H1 (cell line): ENCODE results near the gene IRF9. TPM values are rescaled to one million over a fixed set of nuclear protein-coding genes. Genes with fewer than 3 reads are reported as not detected.

Experiments used
- CTCF ChIA-PET: fragments of 300-600 bp; sonication (Branson Sonifier 250); formaldehyde crosslinking; loops from one replicate; lab custom pipeline; 2021; ENCODE audit not compliant: partially characterized antibody; lab: Charles Lee
- POLR2A ChIA-PET: fragments of 300-600 bp; sonication (Branson Sonifier 250); formaldehyde crosslinking; loops from one replicate; lab custom pipeline; 2021; ENCODE audit warnings: inconsistent platforms; ENCODE audit not compliant: partially characterized antibody; lab: Charles Lee
- DNase-seq, 2 experiments: peaks; one replicate each; pipeline versions ENCODE4 v3.0.0 to v3.0.0-alpha.2; 2010 to 2022; ENCODE audit warnings: low spot score in 2 of 2, low read depth in 1 of 2, mixed read lengths in 1 of 2
- FAIRE-seq: peaks from 2 replicates; lab custom pipeline; 2011; peaks lifted over from hg19 to GRCh38; lab: Jason Lieb, UNC
- H2AFZ ChIP-seq: 2 replicates; pipeline ENCODE4 v1.8.1; 2012; ENCODE audit warnings: low read length, inconsistent platforms
- H2AK5ac ChIP-seq: 2 replicates; pipeline ENCODE4 v1.6.1; 2013; ENCODE audit warnings: low read depth, low read length
- H2BK120ac ChIP-seq: replicated peaks from 2 replicates; pipeline ENCODE3; 2013; ENCODE audit warnings: low read depth, low read length, inconsistent platforms
- H2BK12ac ChIP-seq: 2 replicates; pipeline ENCODE4 v1.6.1; 2013; ENCODE audit warnings: low read depth, low read length
- H2BK15ac ChIP-seq: 2 replicates; pipeline ENCODE4 v1.6.1; 2013; ENCODE audit warnings: low read length
- H2BK20ac ChIP-seq: 2 replicates; pipeline ENCODE4 v1.6.1; 2013; ENCODE audit warnings: low read length
- H2BK5ac ChIP-seq: 2 replicates; pipeline ENCODE4 v1.6.1; 2013; ENCODE audit warnings: low read depth, low read length
- H3K14ac ChIP-seq: 2 replicates; pipeline ENCODE4 v1.6.1; 2013; ENCODE audit warnings: inconsistent platforms; ENCODE audit not compliant: insufficient read length
- H3K18ac ChIP-seq: 2 replicates; pipeline ENCODE4 v1.6.1; 2013; ENCODE audit warnings: low read length; ENCODE audit errors: extremely low read depth
- H3K23ac ChIP-seq: 2 replicates; pipeline ENCODE4 v1.6.1; 2013; ENCODE audit warnings: inconsistent platforms; ENCODE audit not compliant: insufficient read length
- H3K23me2 ChIP-seq: 2 replicates; pipeline ENCODE4 v1.6.1; 2013; ENCODE audit warnings: low read depth, low read length
- H3K27ac ChIP-seq: 2 replicates; pipeline ENCODE4 v1.6.1; 2011; ENCODE audit warnings: low read depth, low read length, inconsistent platforms
- H3K27me3 ChIP-seq, 4 experiments: replicated peaks in 1 of 4; 1 replicate in 1 of 4; 2 replicates in 3 of 4; pipeline versions ENCODE4 v1.6.1 to v1.8.1; 2011 to 2013; ENCODE audit warnings: low read length in 3 of 4, mild to moderate bottlenecking in 3 of 4, inconsistent platforms in 2 of 4, mixed read lengths in 2 of 4, moderate library complexity in 1 of 4; ENCODE audit not compliant: control insufficient read depth in 3 of 4, insufficient read depth in 3 of 4; ENCODE audit errors: extremely low read depth in 1 of 4
- H3K36me3 ChIP-seq, 4 experiments: 2 replicates each; pipeline versions ENCODE4 v1.6.1 to v1.8.1; 2011 to 2013; ENCODE audit warnings: mild to moderate bottlenecking in 4 of 4, low read length in 3 of 4, moderate library complexity in 2 of 4, control low read depth in 1 of 4, inconsistent platforms in 1 of 4; ENCODE audit not compliant: insufficient read depth in 4 of 4, control insufficient read depth in 2 of 4
- H3K4ac ChIP-seq: replicated peaks from 2 replicates; pipeline ENCODE3; 2013; ENCODE audit warnings: low read length, low read depth, mixed read lengths, inconsistent platforms; ENCODE audit not compliant: insufficient read length
- H3K4me1 ChIP-seq, 4 experiments: replicated peaks in 1 of 4; 1 replicate in 1 of 4; 2 replicates in 3 of 4; pipeline versions ENCODE4 v1.6.1 to v1.8.1; 2011 to 2013; ENCODE audit warnings: low read length in 3 of 4, inconsistent platforms in 2 of 4, mixed read lengths in 1 of 4; ENCODE audit not compliant: insufficient read depth in 4 of 4, control insufficient read depth in 3 of 4
- H3K4me2 ChIP-seq, 2 experiments: 2 replicates each; pipeline versions ENCODE4 v1.6.1 to v1.8.1; 2011 to 2013; ENCODE audit warnings: low read depth in 2 of 2, low read length in 2 of 2, control low read depth in 1 of 2, inconsistent platforms in 1 of 2, mild to moderate bottlenecking in 1 of 2; ENCODE audit not compliant: insufficient read depth in 1 of 2
- H3K4me3 ChIP-seq, 4 experiments: fragments of 200-600, 300-600 bp in 1 of 4; sonication (generic), shearing (Covaris generic), sonication (Bioruptor Twin) in 1 of 4; 2 replicates each; pipeline versions ENCODE4 v1.5.1 to v1.8.1; 2011 to 2016; ENCODE audit warnings: low read length in 4 of 4, low read depth in 3 of 4, control low read depth in 2 of 4, inconsistent platforms in 2 of 4, mild to moderate bottlenecking in 2 of 4, mixed read lengths in 1 of 4, moderate library complexity in 1 of 4; ENCODE audit not compliant: insufficient read depth in 2 of 4; ENCODE audit errors: extremely low read depth in 1 of 4
- H3K56ac ChIP-seq: replicated peaks from 2 replicates; pipeline ENCODE3; 2013; ENCODE audit warnings: low read depth, mild to moderate bottlenecking, mixed read lengths, low read length, inconsistent platforms; ENCODE audit not compliant: insufficient read length
- H3K79me1 ChIP-seq: 2 replicates; pipeline ENCODE4 v1.6.1; 2013; ENCODE audit warnings: low read depth, low read length, control low read depth
- H3K79me2 ChIP-seq, 2 experiments: 2 replicates each; pipeline versions ENCODE4 v1.6.1 to v1.8.1; 2012 to 2013; ENCODE audit warnings: low read length in 2 of 2, mild to moderate bottlenecking in 2 of 2, inconsistent platforms in 1 of 2; ENCODE audit not compliant: insufficient read depth in 2 of 2, control insufficient read depth in 1 of 2
- H3K9ac ChIP-seq, 4 experiments: replicated peaks in 1 of 4; 1 replicate in 1 of 4; 2 replicates in 3 of 4; pipeline versions ENCODE4 v1.6.1 to v1.8.1; 2011 to 2013; ENCODE audit warnings: low read depth in 3 of 4, low read length in 3 of 4, control low read depth in 2 of 4, mild to moderate bottlenecking in 2 of 4, moderate library complexity in 2 of 4, inconsistent platforms in 1 of 4; ENCODE audit errors: extremely low read depth in 1 of 4
- H3K9me3 ChIP-seq, 2 experiments: 2 replicates each; pipeline versions ENCODE4 v1.6.1 to v1.8.1; 2012 to 2013; ENCODE audit warnings: mild to moderate bottlenecking in 2 of 2, moderate library complexity in 2 of 2, control low read depth in 1 of 2, inconsistent platforms in 1 of 2, low read depth in 1 of 2, low read length in 1 of 2, mixed read lengths in 1 of 2; ENCODE audit not compliant: insufficient read depth in 2 of 2
- H4K20me1 ChIP-seq, 2 experiments: replicated peaks in 1 of 2; 2 replicates each; pipeline versions ENCODE3 to v1.8.1; 2011 to 2013; ENCODE audit warnings: inconsistent platforms in 2 of 2, low read length in 2 of 2, mild to moderate bottlenecking in 1 of 2; ENCODE audit not compliant: insufficient read depth in 2 of 2, control insufficient read depth in 1 of 2
- H4K5ac ChIP-seq: 2 replicates; pipeline ENCODE4 v1.6.1; 2013; ENCODE audit warnings: low read length, low read depth, mixed read lengths, inconsistent platforms; ENCODE audit not compliant: insufficient read length
- H4K8ac ChIP-seq: 2 replicates; pipeline ENCODE4 v1.8.0; 2013; ENCODE audit warnings: mild to moderate bottlenecking, moderate library complexity, low read length, inconsistent platforms; ENCODE audit not compliant: insufficient read depth; ENCODE audit errors: extremely low read depth
- H4K91ac ChIP-seq: replicated peaks from 2 replicates; pipeline ENCODE3; 2013; ENCODE audit warnings: low read length, mixed read lengths, inconsistent platforms; ENCODE audit not compliant: insufficient read length
- CEBPB ChIP-seq: IDR thresholded peaks from 2 replicates; pipeline ENCODE4 v1.6.1; 2012; ENCODE audit warnings: low read depth, low read length
- EZH2 ChIP-seq: fragments of 200-600 bp; sonication (generic); IDR thresholded peaks from 2 replicates; pipeline ENCODE4 v1.7.1; 2012; ENCODE audit warnings: low read depth, mild to moderate bottlenecking, moderate library complexity, low read length, inconsistent platforms; ENCODE audit not compliant: severe bottlenecking
- RFX5 ChIP-seq: IDR thresholded peaks from 2 replicates; pipeline ENCODE4 v1.6.1; 2011; ENCODE audit warnings: low read depth, low read length, improper control_type of control experiment, borderline replicate concordance
- SAP30 ChIP-seq: fragments of 300-600 bp; sonication (generic); IDR thresholded peaks from 2 replicates; pipeline ENCODE4 v1.7.1; 2012; ENCODE audit warnings: low read length, moderate library complexity, mild to moderate bottlenecking, inconsistent platforms; ENCODE audit not compliant: insufficient read depth, insufficient replicate concordance
- SIN3A ChIP-seq, 2 experiments: IDR thresholded peaks in 1 of 2; conservative IDR thresholded peaks in 1 of 2; 2 replicates each; pipeline ENCODE4 v1.6.1; 2011 to 2012; ENCODE audit warnings: low read length in 2 of 2, improper control_type of control experiment in 1 of 2, low read depth in 1 of 2, mild to moderate bottlenecking in 1 of 2
- SIX5 ChIP-seq: IDR thresholded peaks from 2 replicates; pipeline ENCODE4 v1.6.1; 2011; ENCODE audit warnings: mild to moderate bottlenecking, low read depth, low read length
- SRF ChIP-seq: IDR thresholded peaks from 2 replicates; pipeline ENCODE4 v1.6.1; 2011; ENCODE audit warnings: mild to moderate bottlenecking, low read depth, low read length, moderate library complexity
- SUZ12 ChIP-seq: fragments of 200-600 bp; sonication (generic); IDR thresholded peaks from 2 replicates; pipeline ENCODE4 v1.6.1; 2012; ENCODE audit warnings: mild to moderate bottlenecking, inconsistent platforms, low read length, moderate library complexity, mixed read lengths
- WGBS, 2 experiments: shearing (Covaris generic) in 1 of 2; methylation state at CpG; one replicate each; pipeline versions ENCODE4 v1.1.6 to v1.1.7; 2013 to 2015; ENCODE audit warnings: low lambda C conversion rate in 2 of 2, mixed read lengths in 2 of 2, inconsistent platforms in 1 of 2, low coverage in 1 of 2, missing lambda C conversion rate in 1 of 2; ENCODE audit not compliant: insufficient replicate concordance in 2 of 2, insufficient coverage in 1 of 2, insufficient read length in 1 of 2; ENCODE audit errors: extremely low coverage in 1 of 2, missing lambda C conversion rate in 1 of 2; 5-methylcytosine and 5-hydroxymethylcytosine counted together
- polyA plus RNA-seq, 7 experiments: library from polyadenylated mRNA; depleted of rRNA in 3 of 7; stranded (reverse) in 5 of 7; unstranded in 2 of 7; fragments of >200 nt in 5 of 7; fragments of 200-250 nt in 2 of 7; gene quantifications; 1 replicate in 5 of 7; 2 replicates in 1 of 7; 4 replicates in 1 of 7; pipeline versions ENCODE4 v1.2.1 to v1.2.3, GENCODE V29; 2011 to 2013; ENCODE audit warnings: missing spikeins in 2 of 7, mixed read lengths in 2 of 7
- total RNA-seq: library from RNA; stranded (reverse); fragmentation: NEBNext Ultra II Directional; extraction: Animal tissue kit (Norgen Biotek cat#: 25700); gene quantifications from 2 replicates; pipeline ENCODE4 v1.2.1, GENCODE V29; 2021

Gene IRF9
- total and polyA plus RNA-seq, 2 of the 8 experiments (the other 6 are each of a cell fraction or from before 2014, with no cell fraction given): 11.4 to 13.2 TPM

GRCh38 chr14:24115422-24116127, 45.5 kb upstream of the IRF9 start:
- H3K14ac ChIP-seq: no peak overlapping the region
- H4K8ac ChIP-seq: no peak overlapping the region
- ChIA-PET CTCF (interaction anchor here (0.7 to 2.7 kb wide), 11 partner anchors 14 to 485 kb away, joined by 3 to 20 read pairs (median 6); partner anchors contain the start of genes EMC9, IRF9, PCK2 and RNF31), POLR2A (interaction anchor here (0.6 to 7.1 kb wide), 21 partner anchors 12 to 126 kb away, joined by 3 to 125 read pairs (median 5); partner anchors contain the start of genes CARMIL3, EMC9, FITM1 and IRF9)
- peak overlapping the region; percentile 46; the same call in 1 of the 2 replicates for H2BK15ac ChIP-seq
- peaks cover 7% of the 10 kb centered on the region for H3K23me2 ChIP-seq
- no peak overlapping the region for H2BK20ac ChIP-seq
- no peak overlapping the region for H3K4ac ChIP-seq
- H3K36me3 ChIP-seq: peaks cover 9 to 28% (median 23%) of the 10 kb centered on the region in 4 experiments
- H3K23ac ChIP-seq: no peak overlapping the region
- H2BK120ac ChIP-seq: no peak overlapping the region
- no peak overlapping the region for H2BK12ac ChIP-seq
- WGBS, 2 experiments: 7% methylated on average over 14 of the region's 14 CpGs; no CpG with 5 or more reads in 1 of the 2 experiments
- no peaks in the 10 kb centered on the region for H3K27me3 ChIP-seq
- peaks cover 0 to 4% (median 2%) of the 10 kb centered on the region in 4 experiments; a peak in 5 of 7 replicates for H3K4me1 ChIP-seq
- peaks cover 0 to 10% of the 10 kb centered on the region in 2 experiments; a peak in 2 of 4 replicates for H3K79me2 ChIP-seq
- H2AFZ ChIP-seq: peak overlapping the region; percentile 81; the same call in 1 of the 2 replicates
- H4K5ac ChIP-seq: no peak overlapping the region
- no peaks in the 10 kb centered on the region for H3K9me3 ChIP-seq
- H3K56ac ChIP-seq: no peak overlapping the region
- no peak overlapping the region; the same call in 1 of the 2 replicates for H2AK5ac ChIP-seq
- peak overlapping the region; percentile 87 to 91 for H3K4me2 ChIP-seq
- H4K20me1 ChIP-seq: peaks cover 0 to 3% of the 10 kb centered on the region in 2 experiments
- H3K9ac ChIP-seq: peak overlapping the region; percentile 66 to 91 (median 76)
- no peak for DNase-seq
- H3K79me1 ChIP-seq: peaks cover 5% of the 10 kb centered on the region; the same call in 1 of the 2 replicates
- TF ChIP-seq SUZ12 (no peak), CEBPB (no peak), SRF (no peak), SIN3A (conservative IDR thresholded peaks at IDR 0.05 in 1 of 2, IDR thresholded peaks at IDR 0.05 in 1 of 2; ENCODE audit: low read depth in 1 of 2, low read length in 2 of 2) (0 out of 4 replicates have a peak, but pooled peaks of 1 of the 2 experiments have one; percentile 62), RFX5 (no peak), SIX5 (no peak), SAP30 (peak; percentile 28), EZH2 (no peak)
- no peak overlapping the region; the same call in 1 of the 2 replicates for H3K18ac ChIP-seq
- 0 out of 2 replicates have a peak overlapping the region, but pooled peaks have one; percentile 25 for H3K27ac ChIP-seq
- H4K91ac ChIP-seq: no peak overlapping the region
- FAIRE-seq: no peak
- peak overlapping the region; percentile 68 to 89 (median 76) for H3K4me3 ChIP-seq
- 0 out of 2 replicates have a peak overlapping the region, but pooled peaks have one; percentile 41 for H2BK5ac ChIP-seq
